BLaER1 (cell line): ENCODE measurements around the gene SLC25A13.
"Not testable (repeated sequence)": the region's sequence is repeated elsewhere in the genome, so short reads cannot be mapped to it uniquely, and the experiment has no call there.

Experiments
- H3K27ac ChIP-seq: shearing (Covaris generic); formaldehyde crosslinking; 2 replicates; pipeline ENCODE4 v1.8.1; 2022
- H3K27me3 ChIP-seq: shearing (Covaris generic); formaldehyde crosslinking; 2 replicates; pipeline ENCODE4 v1.8.1; 2022
- H3K36me3 ChIP-seq: shearing (Covaris generic); formaldehyde crosslinking; 2 replicates; pipeline ENCODE4 v1.8.1; 2022
- H3K4me1 ChIP-seq: shearing (Covaris generic); formaldehyde crosslinking; 2 replicates; pipeline ENCODE4 v1.8.1; 2022
- H3K4me2 ChIP-seq: shearing (Covaris generic); formaldehyde crosslinking; 2 replicates; pipeline ENCODE4 v1.8.1; 2022
- H3K4me3 ChIP-seq: shearing (Covaris generic); formaldehyde crosslinking; 2 replicates; pipeline ENCODE4 v1.8.1; 2022
- H3K9ac ChIP-seq: shearing (Covaris generic); formaldehyde crosslinking; 2 replicates; pipeline ENCODE4 v1.8.1; 2022
- H3K9me3 ChIP-seq: shearing (Covaris generic); formaldehyde crosslinking; 2 replicates; pipeline ENCODE4 v1.8.1; 2022
- H4K20me1 ChIP-seq: shearing (Covaris generic); formaldehyde crosslinking; 2 replicates; pipeline ENCODE4 v1.8.1; 2022
- Cebpa-rat ChIP-seq: shearing (Covaris generic); IDR thresholded peaks from 2 replicates; pipeline ENCODE4 v1.8.1; 2022

The SLC25A13 gene

DNA sequence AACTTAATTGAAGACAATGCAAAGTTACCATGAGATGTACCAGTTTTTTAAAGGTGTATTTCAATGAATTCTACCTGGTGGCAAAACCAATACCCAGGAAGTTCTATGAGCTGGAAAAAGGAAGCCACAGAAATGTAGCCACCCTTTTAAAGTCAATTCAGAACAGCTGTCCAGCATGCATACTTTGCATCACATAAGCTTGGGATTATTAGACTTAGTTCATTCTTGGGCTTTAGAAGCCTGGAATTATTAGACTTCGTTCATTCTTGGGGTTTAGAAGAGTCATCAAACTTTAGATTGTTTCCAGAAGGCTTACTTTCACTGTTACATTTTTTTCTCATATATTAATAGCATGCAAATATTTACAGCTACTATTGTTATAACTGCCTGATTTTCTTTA lies 20.9 kb downstream of the SLC25A13 start:
- no peak for TF ChIP-seq Cebpa-rat
- H3K4me2 ChIP-seq: no peak overlapping the region
- no peak overlapping the region for H3K4me3 ChIP-seq
- peaks cover 3% of the 10 kb centered on the region; the same call in 1 of the 2 replicates for H3K4me1 ChIP-seq
- no peak overlapping the region for H3K9ac ChIP-seq
- H3K36me3 ChIP-seq: peaks cover 6% of the 10 kb centered on the region
- H4K20me1 ChIP-seq: peaks cover 76% of the 10 kb centered on the region
- no peaks in the 10 kb centered on the region for H3K27me3 ChIP-seq
- no peak overlapping the region for H3K27ac ChIP-seq
- H3K9me3 ChIP-seq: no peaks in the 10 kb centered on the region

DNA sequence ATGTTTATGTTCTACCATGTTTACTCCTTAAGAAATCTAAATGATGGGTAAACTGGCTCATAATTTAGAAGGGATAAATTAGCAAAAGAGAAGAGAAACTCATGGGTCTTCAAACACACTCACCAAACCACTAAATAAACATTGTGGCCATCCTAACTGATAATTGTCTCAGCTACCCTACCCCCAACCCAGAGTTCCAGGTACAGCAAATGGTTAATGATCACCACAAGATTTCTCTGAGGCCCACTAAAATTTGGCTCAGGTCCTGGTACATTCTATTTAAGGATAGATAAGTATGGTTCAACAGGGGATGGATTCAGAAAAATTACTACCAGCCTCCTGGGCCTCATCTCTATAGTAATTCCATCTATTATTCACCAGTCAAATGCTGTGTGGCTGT lies 21.4 kb downstream of the SLC25A13 start:
- no peak overlapping the region for H3K4me2 ChIP-seq
- peaks cover 3% of the 10 kb centered on the region; the same call in 1 of the 2 replicates for H3K36me3 ChIP-seq
- H3K27ac ChIP-seq: no peak overlapping the region
- H3K27me3 ChIP-seq: no peaks in the 10 kb centered on the region
- no peak overlapping the region for H3K9ac ChIP-seq
- H3K9me3 ChIP-seq: no peaks in the 10 kb centered on the region
- TF ChIP-seq Cebpa-rat: no peak
- peaks cover 72% of the 10 kb centered on the region for H4K20me1 ChIP-seq
- H3K4me3 ChIP-seq: no peak overlapping the region
- H3K4me1 ChIP-seq: no peaks in the 10 kb centered on the region; the same call in 1 of the 2 replicates

DNA sequence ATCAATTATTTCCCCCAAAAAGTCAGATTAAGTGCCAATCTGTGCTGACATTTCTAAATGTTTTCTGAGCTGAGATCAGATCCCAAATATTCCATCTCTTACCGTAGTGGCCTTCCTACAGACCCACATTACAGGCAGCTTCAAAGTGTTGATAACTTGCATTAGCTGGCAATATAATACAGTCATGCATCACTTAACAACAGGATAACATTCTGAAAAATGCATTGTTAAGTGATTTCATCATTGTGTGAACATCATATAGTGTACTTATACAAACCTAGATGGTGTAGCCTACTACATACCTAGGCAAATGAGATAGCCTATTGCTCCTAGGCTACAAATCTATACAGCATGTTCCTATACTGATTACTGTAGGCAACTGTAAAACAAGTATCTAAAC lies 22.4 kb downstream of the SLC25A13 start:
- Histone ChIP-seq H4K20me1 (peaks cover 67% of the 10 kb centered on the region), H3K27ac (no peak overlapping the region), H3K9me3 (no peaks in the 10 kb centered on the region), H3K4me3 (no peak overlapping the region), H3K36me3 (peaks cover 12% of the 10 kb centered on the region), H3K27me3 (no peaks in the 10 kb centered on the region), H3K9ac (no peak overlapping the region), H3K4me2 (no peak overlapping the region), H3K4me1 (no peaks in the 10 kb centered on the region)
- no peak for TF ChIP-seq Cebpa-rat

DNA sequence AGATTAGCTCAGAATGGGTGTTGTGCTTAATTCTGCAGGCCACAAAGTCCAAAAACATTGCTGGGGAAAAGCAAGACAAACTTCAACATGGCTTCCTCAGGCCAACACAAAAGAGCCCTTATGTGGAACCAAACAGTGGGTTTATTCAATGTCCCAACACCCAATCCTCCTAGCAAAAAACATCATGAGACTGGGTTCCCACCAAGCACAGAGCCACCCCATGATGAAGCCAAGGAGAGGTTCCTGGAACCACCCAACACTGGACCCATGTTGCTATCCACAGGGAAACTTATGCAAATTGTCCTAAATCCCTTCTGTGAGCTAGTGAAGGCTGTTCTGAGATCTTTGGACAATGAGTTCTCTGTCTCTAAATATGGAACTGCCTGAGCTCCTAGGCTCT lies 24.0 kb downstream of the SLC25A13 start:
- Histone ChIP-seq H3K9ac (no peak overlapping the region), H3K27ac (no peak overlapping the region), H3K4me2 (no peak overlapping the region), H3K36me3 (peaks cover 10% of the 10 kb centered on the region), H3K9me3 (no peaks in the 10 kb centered on the region), H3K4me1 (no peaks in the 10 kb centered on the region), H4K20me1 (peaks cover 51% of the 10 kb centered on the region), H3K4me3 (no peak overlapping the region), H3K27me3 (no peaks in the 10 kb centered on the region)
- TF ChIP-seq Cebpa-rat: no peak

DNA sequence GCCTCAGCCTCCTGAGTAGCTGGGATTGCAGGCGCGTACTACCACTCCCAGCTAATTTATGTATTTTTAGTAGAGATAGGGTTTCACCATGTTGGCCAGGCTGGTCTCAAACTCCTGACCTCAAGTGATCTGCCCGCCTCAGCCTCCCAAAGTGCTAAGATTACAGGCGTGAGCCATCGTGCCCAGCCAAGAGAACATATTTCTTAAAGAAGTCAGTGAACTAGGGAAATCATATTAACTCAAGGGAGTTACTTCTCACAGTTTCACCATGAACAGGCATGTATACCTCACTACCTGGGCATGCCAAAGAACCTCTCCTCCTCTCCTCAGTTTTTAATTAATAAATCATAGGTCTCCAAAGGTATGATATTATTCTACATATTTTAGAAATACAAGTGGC lies 24.5 kb downstream of the SLC25A13 start:
- not testable (repeated sequence) for H3K4me2 ChIP-seq, H3K4me3 ChIP-seq, H3K9ac ChIP-seq, H3K36me3 ChIP-seq, H3K27ac ChIP-seq, H3K27me3 ChIP-seq, H3K9me3 ChIP-seq, H3K4me1 ChIP-seq
- peaks cover 47% of the 10 kb centered on the region for H4K20me1 ChIP-seq

DNA sequence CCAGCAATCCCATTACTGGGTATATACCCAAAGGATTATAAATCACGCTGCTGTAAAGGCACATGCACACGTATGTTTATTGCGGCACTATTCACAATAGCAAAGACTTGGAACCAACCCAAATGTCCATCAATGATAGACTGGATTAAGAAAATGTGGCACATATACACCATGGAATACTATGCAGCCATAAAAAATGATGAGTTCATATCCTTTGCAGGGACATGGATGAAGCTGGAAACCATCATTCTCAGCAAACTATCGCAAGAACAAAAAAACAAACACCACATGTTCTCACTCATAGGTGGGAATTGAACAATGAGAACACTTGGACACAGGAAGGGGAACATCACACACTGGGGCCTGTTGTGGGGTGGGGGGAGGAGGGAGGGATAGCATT lies 28.0 kb downstream of the SLC25A13 start:
- H3K27me3 ChIP-seq, H3K9me3 ChIP-seq, H3K4me3 ChIP-seq, H3K4me1 ChIP-seq, H3K27ac ChIP-seq, H3K4me2 ChIP-seq, H3K9ac ChIP-seq: not testable (repeated sequence)
- Histone ChIP-seq H4K20me1 (peaks cover 15% of the 10 kb centered on the region), H3K36me3 (peaks cover 11% of the 10 kb centered on the region)

DNA sequence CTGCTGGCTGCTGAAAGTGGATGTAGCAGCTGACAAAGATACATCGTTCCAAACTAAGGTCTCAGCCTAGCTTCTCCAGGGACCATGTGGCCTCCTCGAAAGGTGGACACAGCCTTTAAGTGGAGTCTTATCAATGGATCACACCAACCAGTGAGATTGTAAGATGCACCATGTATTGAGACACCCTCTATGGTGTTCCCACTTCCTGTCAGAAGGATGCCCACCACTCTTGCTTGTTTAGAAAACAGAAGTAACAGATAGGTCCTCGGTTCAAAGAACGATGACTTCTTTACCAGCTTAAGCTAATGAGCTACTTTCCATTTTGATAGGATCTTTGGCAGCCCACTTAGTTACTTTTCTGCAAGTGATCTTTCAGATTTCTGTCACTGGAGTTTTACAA lies 34.3 kb downstream of the SLC25A13 start:
- H3K9ac ChIP-seq: no peak overlapping the region
- peaks cover 12% of the 10 kb centered on the region for H3K36me3 ChIP-seq
- no peak for TF ChIP-seq Cebpa-rat
- no peaks in the 10 kb centered on the region for H4K20me1 ChIP-seq
- no peaks in the 10 kb centered on the region for H3K27me3 ChIP-seq
- no peak overlapping the region for H3K27ac ChIP-seq
- peaks cover 30% of the 10 kb centered on the region for H3K4me1 ChIP-seq
- peak overlapping the region; percentile 71 for H3K4me2 ChIP-seq
- H3K4me3 ChIP-seq: no peak overlapping the region
- peaks cover 20% of the 10 kb centered on the region for H3K9me3 ChIP-seq

DNA sequence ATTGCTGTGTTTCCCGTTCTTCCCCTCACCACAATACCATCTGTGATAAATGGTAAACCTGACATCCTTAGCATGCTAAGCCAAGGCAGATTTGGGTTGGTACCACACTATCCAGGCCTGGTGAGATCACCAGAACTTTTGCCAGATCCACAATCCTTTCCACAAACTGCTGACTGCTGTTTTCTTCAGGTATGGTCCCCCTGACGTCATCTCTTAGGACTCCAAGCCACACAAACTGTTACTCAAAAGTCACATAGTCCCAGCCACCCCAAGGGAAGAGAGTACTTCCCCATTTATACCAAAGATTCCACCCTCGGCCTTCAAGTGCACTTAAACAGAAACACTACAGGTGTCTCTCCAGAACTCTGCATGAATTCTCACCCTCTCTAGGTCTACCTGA lies 34.8 kb downstream of the SLC25A13 start:
- Histone ChIP-seq H3K4me2 (peak overlapping the region; percentile 71), H3K4me3 (no peak overlapping the region), H3K4me1 (peaks cover 30% of the 10 kb centered on the region), H3K9ac (no peak overlapping the region), H4K20me1 (no peaks in the 10 kb centered on the region), H3K27me3 (no peaks in the 10 kb centered on the region), H3K27ac (0 out of 2 replicates have a peak overlapping the region, but pooled peaks have one; percentile 10), H3K9me3 (peaks cover 20% of the 10 kb centered on the region), H3K36me3 (peaks cover 12% of the 10 kb centered on the region)
- no peak for TF ChIP-seq Cebpa-rat

DNA sequence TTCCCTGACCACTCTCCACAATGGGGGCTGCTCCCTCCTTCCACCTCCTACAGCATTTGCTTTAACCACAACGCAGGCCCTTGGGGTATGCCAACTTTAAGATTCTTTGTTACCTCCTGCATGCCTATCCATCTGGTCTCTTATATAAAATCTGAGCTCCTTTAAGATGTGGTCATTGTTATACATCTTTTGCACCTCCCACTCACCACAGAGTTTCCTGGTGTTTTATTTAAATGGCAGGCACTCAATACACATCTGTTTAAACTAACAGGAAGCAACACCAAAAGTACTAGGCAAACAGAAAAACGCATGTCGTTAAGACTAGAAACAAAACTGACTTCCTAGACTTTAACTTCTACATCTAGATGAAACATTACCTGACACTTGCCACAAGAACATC lies 36.3 kb downstream of the SLC25A13 start:
- Histone ChIP-seq H3K9me3 (peaks cover 20% of the 10 kb centered on the region), H3K4me2 (peak overlapping the region; percentile 71), H4K20me1 (no peaks in the 10 kb centered on the region), H3K27ac (peak overlapping the region; percentile 70), H3K4me1 (peaks cover 30% of the 10 kb centered on the region), H3K9ac (no peak overlapping the region), H3K4me3 (0 out of 2 replicates have a peak overlapping the region, but pooled peaks have one; percentile 11), H3K27me3 (no peaks in the 10 kb centered on the region), H3K36me3 (peaks cover 12% of the 10 kb centered on the region)
- no peak for TF ChIP-seq Cebpa-rat

DNA sequence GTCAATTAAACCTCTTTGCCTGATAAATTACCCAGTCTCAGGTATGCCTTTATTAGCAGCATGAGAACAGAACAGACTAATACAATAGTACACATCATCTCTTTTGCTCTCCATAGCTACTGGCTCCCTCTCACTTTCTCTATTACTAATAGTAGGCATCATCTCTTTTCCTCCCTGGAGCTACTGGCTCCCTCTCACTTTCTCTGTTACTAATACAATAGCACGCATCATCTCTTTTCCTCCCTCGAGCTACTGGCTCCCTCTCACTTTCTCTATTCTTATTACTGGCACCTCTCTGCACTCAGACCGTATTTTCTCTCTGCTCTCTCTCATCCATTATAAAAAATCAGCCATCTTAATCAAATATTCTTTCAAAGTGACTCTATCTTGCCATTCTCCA lies 37.1 kb downstream of the SLC25A13 start:
- peaks cover 30% of the 10 kb centered on the region for H3K4me1 ChIP-seq
- H3K9ac ChIP-seq: no peak overlapping the region
- H3K4me3 ChIP-seq: 0 out of 2 replicates have a peak overlapping the region, but pooled peaks have one; percentile 11
- H4K20me1 ChIP-seq: no peaks in the 10 kb centered on the region
- peaks cover 20% of the 10 kb centered on the region for H3K9me3 ChIP-seq
- peak overlapping the region; percentile 71 for H3K4me2 ChIP-seq
- no peaks in the 10 kb centered on the region for H3K27me3 ChIP-seq
- TF ChIP-seq Cebpa-rat: no peak
- H3K27ac ChIP-seq: peak overlapping the region; percentile 70; the same call in 1 of the 2 replicates
- H3K36me3 ChIP-seq: peaks cover 13% of the 10 kb centered on the region

DNA sequence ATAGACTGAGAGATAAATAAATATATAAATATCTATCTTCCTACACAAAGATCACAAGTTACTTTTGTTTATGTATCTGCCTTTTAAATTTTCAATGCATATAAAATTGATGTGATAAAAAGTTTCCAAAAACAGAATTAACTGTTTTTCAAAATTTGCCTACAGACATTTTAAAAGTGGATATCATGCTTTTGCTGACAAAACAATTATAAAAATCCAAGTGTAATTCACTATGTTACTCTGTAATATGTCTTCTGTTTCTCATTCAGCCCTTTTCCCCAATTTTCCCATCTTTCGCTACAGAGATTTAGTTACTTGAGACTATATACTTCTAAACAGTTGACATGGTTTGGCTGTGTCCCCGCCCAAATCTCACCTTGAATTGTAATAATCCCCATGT lies 37.7 kb downstream of the SLC25A13 start:
- H3K36me3 ChIP-seq: peaks cover 16% of the 10 kb centered on the region
- peaks cover 30% of the 10 kb centered on the region for H3K4me1 ChIP-seq
- no peaks in the 10 kb centered on the region for H3K27me3 ChIP-seq
- no peak overlapping the region for H3K4me2 ChIP-seq
- peaks cover 14% of the 10 kb centered on the region for H3K9me3 ChIP-seq
- H3K9ac ChIP-seq: no peak overlapping the region
- no peak overlapping the region for H3K27ac ChIP-seq
- H3K4me3 ChIP-seq: no peak overlapping the region
- TF ChIP-seq Cebpa-rat: no peak
- no peaks in the 10 kb centered on the region for H4K20me1 ChIP-seq
